HL-60 (cell line): ENCODE measurements around the gene FAM174C.

Experiments used
- DNase-seq, 2 experiments: peaks; one replicate each; pipeline ENCODE4 v3.0.0-alpha.2; 2010 to 2020; ENCODE audit warnings: low read depth in 1 of 2, low spot score in 1 of 2
- H3K27ac ChIP-seq: fragments of 250-450 bp; sonication (Bioruptor Pico); replicated peaks from 2 replicates; pipeline ENCODE4 v1.5.1; 2020; ENCODE audit warnings: mild to moderate bottlenecking, moderate library complexity
- H3K27me3 ChIP-seq: fragments of 250-450 bp; sonication (Bioruptor Pico); 2 replicates; pipeline ENCODE4 v1.5.1; 2021; ENCODE audit warnings: mild to moderate bottlenecking, moderate library complexity; ENCODE audit not compliant: insufficient read depth, poor library complexity, severe bottlenecking
- H3K4me3 ChIP-seq: replicated peaks from 2 replicates; pipeline ENCODE4 v1.5.1; 2011; ENCODE audit warnings: mild to moderate bottlenecking, control low read depth, low read length; ENCODE audit not compliant: insufficient read depth
- GABPA ChIP-seq: IDR thresholded peaks from 2 replicates; pipeline ENCODE4 v1.6.1; 2012; ENCODE audit warnings: low read depth
- POLR2AphosphoS5 ChIP-seq: IDR thresholded peaks from 2 replicates; pipeline ENCODE4 v1.6.1; 2012; ENCODE audit warnings: low read depth
- REST ChIP-seq: IDR thresholded peaks from 2 replicates; pipeline ENCODE4 v1.6.1; 2012; ENCODE audit warnings: low read depth; ENCODE audit not compliant: insufficient replicate concordance
- SPI1 ChIP-seq: IDR thresholded peaks from 2 replicates; pipeline ENCODE4 v1.6.1; 2012; ENCODE audit warnings: low read depth, mild to moderate bottlenecking, borderline replicate concordance
- TF ChIP-seq, protein P1 (sequence below): IDR thresholded peaks from one replicate; pipeline ENCODE4 v1.5.1; 2011; ENCODE audit warnings: low read length, control low read depth, inconsistent platforms; ENCODE audit not compliant: insufficient read depth

The FAM174C gene

GRCh38 chr19:1287354-1288225 is 12.3 kb downstream of the FAM174C start:
- Histone ChIP-seq H3K27me3 (peaks cover 80% of the 10 kb centered on the region), H3K4me3 (no peak overlapping the region), H3K27ac (no peak overlapping the region)
- DNase-seq: no peak
- TF ChIP-seq SPI1 (no peak), REST (no peak), POLR2AphosphoS5 (no peak), GABPA (no peak)
- TF ChIP-seq, protein P1, sequence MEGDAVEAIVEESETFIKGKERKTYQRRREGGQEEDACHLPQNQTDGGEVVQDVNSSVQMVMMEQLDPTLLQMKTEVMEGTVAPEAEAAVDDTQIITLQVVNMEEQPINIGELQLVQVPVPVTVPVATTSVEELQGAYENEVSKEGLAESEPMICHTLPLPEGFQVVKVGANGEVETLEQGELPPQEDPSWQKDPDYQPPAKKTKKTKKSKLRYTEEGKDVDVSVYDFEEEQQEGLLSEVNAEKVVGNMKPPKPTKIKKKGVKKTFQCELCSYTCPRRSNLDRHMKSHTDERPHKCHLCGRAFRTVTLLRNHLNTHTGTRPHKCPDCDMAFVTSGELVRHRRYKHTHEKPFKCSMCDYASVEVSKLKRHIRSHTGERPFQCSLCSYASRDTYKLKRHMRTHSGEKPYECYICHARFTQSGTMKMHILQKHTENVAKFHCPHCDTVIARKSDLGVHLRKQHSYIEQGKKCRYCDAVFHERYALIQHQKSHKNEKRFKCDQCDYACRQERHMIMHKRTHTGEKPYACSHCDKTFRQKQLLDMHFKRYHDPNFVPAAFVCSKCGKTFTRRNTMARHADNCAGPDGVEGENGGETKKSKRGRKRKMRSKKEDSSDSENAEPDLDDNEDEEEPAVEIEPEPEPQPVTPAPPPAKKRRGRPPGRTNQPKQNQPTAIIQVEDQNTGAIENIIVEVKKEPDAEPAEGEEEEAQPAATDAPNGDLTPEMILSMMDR: no peak

GRCh38 chr19:1288226-1288612 is 12.9 kb downstream of the FAM174C start:
- no peak overlapping the region for H3K27ac ChIP-seq
- peaks cover 86% of the 10 kb centered on the region for H3K27me3 ChIP-seq
- TF ChIP-seq, protein P1: no peak
- TF ChIP-seq POLR2AphosphoS5: no peak
- no peak overlapping the region for H3K4me3 ChIP-seq
- DNase-seq: no peak

DNA sequence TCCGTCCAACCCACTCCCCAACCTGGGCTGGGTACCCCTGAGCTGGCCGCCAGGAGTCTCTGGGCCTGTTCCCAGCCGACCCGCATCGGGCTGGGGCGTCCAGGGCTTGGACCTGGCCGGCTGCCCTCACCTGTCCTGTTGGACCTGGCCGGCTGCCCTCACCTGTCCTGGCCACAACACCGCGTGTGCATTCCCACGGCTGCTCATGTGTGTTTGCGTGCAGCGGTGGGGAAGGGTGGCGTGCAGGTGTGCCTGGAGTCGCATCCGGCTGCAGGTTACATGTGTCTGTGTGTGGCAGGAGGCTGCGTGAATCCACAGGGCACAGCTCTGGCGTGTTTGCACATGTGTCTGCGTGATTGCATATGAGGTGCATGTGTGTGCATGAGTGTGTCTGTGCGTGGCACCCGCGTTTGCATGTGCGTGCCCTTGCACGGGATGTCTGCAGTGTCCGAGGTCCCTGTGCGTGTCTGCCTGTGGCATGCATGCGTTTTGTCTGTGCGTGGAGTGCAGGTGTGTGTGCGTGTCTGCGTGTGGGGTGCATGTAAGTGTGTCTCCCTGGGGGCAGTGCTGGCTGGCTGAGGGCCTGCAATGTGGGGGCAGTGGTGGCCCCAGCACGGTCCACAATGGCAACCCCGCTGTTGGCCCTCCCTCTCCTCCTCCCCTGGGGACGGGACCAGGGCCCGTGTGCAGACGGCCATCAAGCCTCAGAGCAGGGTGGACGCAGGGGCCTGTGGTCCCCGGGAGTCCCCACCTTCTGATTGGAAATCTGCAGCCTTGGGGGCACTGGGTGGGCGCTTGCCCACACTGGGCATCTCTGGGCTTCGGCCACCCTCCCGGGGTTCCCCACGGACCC is 13.7 kb downstream of the FAM174C start:
- H3K4me3 ChIP-seq: no peak overlapping the region
- DNase-seq: no peak
- TF ChIP-seq, protein P1: no peak
- TF ChIP-seq REST: no peak
- TF ChIP-seq SPI1: no peak
- TF ChIP-seq POLR2AphosphoS5: no peak
- TF ChIP-seq GABPA: no peak
- peaks cover 91% of the 10 kb centered on the region for H3K27me3 ChIP-seq
- no peak overlapping the region for H3K27ac ChIP-seq
